ENCODE measurements around the gene NPLOC4. TPM values are rescaled to one million over a fixed set of nuclear protein-coding genes. Genes with fewer than 3 reads are reported as not detected.
A peak's percentile ranks its signal among the peaks of the same experiment; 100 is the strongest.

NPLOC4 gene
- total RNA-seq, 1 experiment from 2014 or later = 208 TPM

- Histone ChIP-seq H3K36me3 (ENCODE audit: low read depth) (peaks cover 4% of the 10 kb centered on the region), H4K20me1 (ENCODE audit: insufficient read depth) (peaks cover 22% of the 10 kb centered on the region), H2AFZ (no peak overlapping the region), H3K4me1 (replicated peaks; ENCODE audit: insufficient read depth) (peaks cover 47% of the 10 kb centered on the region), H3K9me2 (ENCODE audit: insufficient read depth) (no peaks in the 10 kb centered on the region), H3K4me2 (peak overlapping the region; percentile 88), H3K27me3 (ENCODE audit: insufficient read depth, low read depth) (no peaks in the 10 kb centered on the region), H3K27ac (peak overlapping the region; percentile 63), H3F3A (ENCODE audit: insufficient read depth, low read depth) (peaks cover 57% of the 10 kb centered on the region), H3K79me2 (ENCODE audit: low read depth) (peaks cover 6% of the 10 kb centered on the region; the same call in 1 of the 2 replicates), H3K4me3 (peak overlapping the region; percentile 34; the same call in 1 of the 2 replicates), H3K9me3 (ENCODE audit: insufficient read depth, low read depth) (no peaks in the 10 kb centered on the region)
- DNase-seq = no peak
- no peak for TF ChIP-seq EZH2 (IDR thresholded peaks at IDR 0.05; ENCODE audit: low read depth)
- ChIA-PET POLR2A (ENCODE audit: unreplicated experiment) (interaction anchor here (0.7 to 1.4 kb wide), 4 partner anchors 15 to 424 kb away, joined by 4 to 24 read pairs (median 6); partner anchors contain the start of gene FAAP100), CTCF (interaction anchor here (0.5 to 1.2 kb wide), 2 partner anchors 15 to 59 kb away, joined by 3 to 4 read pairs; no protein-coding TSS in a partner anchor)
- BruUV-seq (replicated peaks) = no TSS peak
- intact Hi-C loops (cut with micrococcal nuclease; ENCODE audit: unreplicated experiment) = loop anchor here (1.0 to 10.0 kb wide), 2 partner anchors 9 to 172 kb away; partner anchors contain the start of gene BAHCC1
Observed at GRCh38 chr17:81567191-81567590, 69.7 kb downstream of the NPLOC4 start.

- intact Hi-C loops (cut with micrococcal nuclease; ENCODE audit: unreplicated experiment) = loop anchor here (1.0 to 10.0 kb wide), 3 partner anchors 10 to 172 kb away; partner anchors contain the start of gene BAHCC1
- peak; percentile 74 to 81 for DNase-seq
- BruUV-seq (replicated peaks) = no TSS peak
- ChIA-PET POLR2A (ENCODE audit: unreplicated experiment) (interaction anchor here (0.5 to 1.4 kb wide), 12 partner anchors 9 to 523 kb away, joined by 3 to 24 read pairs (median 4); partner anchors contain the start of gene FAAP100), CTCF (interaction anchor here (0.5 to 1.2 kb wide), 5 partner anchors 11 to 82 kb away, joined by 3 to 4 read pairs (median 3); no protein-coding TSS in a partner anchor)
- Histone ChIP-seq H4K20me1 (ENCODE audit: insufficient read depth) (peaks cover 24% of the 10 kb centered on the region), H3K9me2 (ENCODE audit: insufficient read depth) (no peaks in the 10 kb centered on the region), H3K4me1 (replicated peaks; ENCODE audit: insufficient read depth) (peaks cover 47% of the 10 kb centered on the region), H3K27me3 (ENCODE audit: insufficient read depth, low read depth) (no peaks in the 10 kb centered on the region), H3K4me3 (peak overlapping the region; percentile 34; the same call in 1 of the 2 replicates), H3K27ac (peak overlapping the region; percentile 63), H2AFZ (no peak overlapping the region), H3F3A (ENCODE audit: insufficient read depth, low read depth) (peaks cover 62% of the 10 kb centered on the region), H3K9me3 (ENCODE audit: insufficient read depth, low read depth) (no peaks in the 10 kb centered on the region), H3K4me2 (peak overlapping the region; percentile 88), H3K79me2 (ENCODE audit: low read depth) (peaks cover 6% of the 10 kb centered on the region; the same call in 1 of the 2 replicates), H3K36me3 (ENCODE audit: low read depth) (peaks cover 4% of the 10 kb centered on the region)
- TF ChIP-seq EZH2 (IDR thresholded peaks at IDR 0.05; ENCODE audit: low read depth) (no peak), CTCF (conservative IDR thresholded peaks at IDR 0.05) (no peak)
Observed at GRCh38 chr17:81566461-81567126, 70.3 kb downstream of the NPLOC4 start.

- no peaks in the 10 kb centered on the region for H3K27me3 ChIP-seq (ENCODE audit: insufficient read depth, low read depth)
- H3K27ac ChIP-seq = no peak overlapping the region
- intact Hi-C loops (cut with micrococcal nuclease; ENCODE audit: unreplicated experiment) = loop anchor here (10.0 kb wide), 1 partner anchor 170 kb away; the partner anchor contains the start of gene BAHCC1
- DNase-seq = no peak
- TF ChIP-seq CTCF (conservative IDR thresholded peaks at IDR 0.05) (no peak), EZH2 (IDR thresholded peaks at IDR 0.05; ENCODE audit: low read depth) (no peak)
- no peak overlapping the region for H2AFZ ChIP-seq
- H3K36me3 ChIP-seq (ENCODE audit: low read depth) = peaks cover 4% of the 10 kb centered on the region
- no TSS peak for BruUV-seq (replicated peaks)
- ChIA-PET CTCF (no interaction called here), POLR2A (ENCODE audit: unreplicated experiment) (no interaction called here)
- H4K20me1 ChIP-seq (ENCODE audit: insufficient read depth) = peaks cover 24% of the 10 kb centered on the region
- no peaks in the 10 kb centered on the region for H3K9me3 ChIP-seq (ENCODE audit: insufficient read depth, low read depth)
- H3K4me1 ChIP-seq (replicated peaks; ENCODE audit: insufficient read depth) = peaks cover 47% of the 10 kb centered on the region
- H3K79me2 ChIP-seq (ENCODE audit: low read depth) = peaks cover 6% of the 10 kb centered on the region; the same call in 1 of the 2 replicates
- H3F3A ChIP-seq (ENCODE audit: insufficient read depth, low read depth) = peaks cover 62% of the 10 kb centered on the region
- H3K4me2 ChIP-seq = no peak overlapping the region
- H3K9me2 ChIP-seq (ENCODE audit: insufficient read depth) = no peaks in the 10 kb centered on the region
- H3K4me3 ChIP-seq = no peak overlapping the region
Observed at GRCh38 chr17:81565231-81565630, 71.7 kb downstream of the NPLOC4 start.
